GM10266 (cell line): ENCODE measurements around the gene PTGER1.

Source experiments
- DNase-seq: peaks from one replicate; pipeline ENCODE4 v3.0.0; 2012; ENCODE audit errors: extremely low spot score
- CTCF ChIP-seq: IDR thresholded peaks from 2 replicates; pipeline ENCODE4 v1.5.1; 2012; ENCODE audit warnings: mild to moderate bottlenecking, low read depth; ENCODE audit not compliant: control insufficient read depth, insufficient read depth; ENCODE audit errors: missing control alignments

Gene PTGER1

GRCh38 chr19:14435320-14436050 lies 39.7 kb downstream of the PTGER1 start:
- TF ChIP-seq CTCF = no peak
- no peak for DNase-seq

- DNase-seq = peak; percentile 54
- TF ChIP-seq CTCF = no peak
Measured at GRCh38 chr19:14434543-14435319, 40.4 kb downstream of the PTGER1 start.

GRCh38 chr19:14433554-14434501 lies 41.3 kb downstream of the PTGER1 start:
- DNase-seq = no peak

GRCh38 chr19:14432791-14433553 lies 42.2 kb downstream of the PTGER1 start, which contains the start of gene PKN1:
Gene PKN1, plus strand, starts transcription at chr19:14433306. Its CDS starts 216 bp downstream, at chr19:14433522.
- no peak for TF ChIP-seq CTCF
- peak; percentile 92 for DNase-seq

More at GRCh38 chr19:14433554-14434501, 41.3 kb downstream of the PTGER1 start:
- TF ChIP-seq CTCF = no peak

GRCh38 chr19:14430712-14431111 lies 44.4 kb downstream of the PTGER1 start:
- no peak for DNase-seq
- TF ChIP-seq CTCF = no peak

- TF ChIP-seq CTCF = no peak
- DNase-seq = no peak
Measured at GRCh38 chr19:14428882-14429416, 46.2 kb downstream of the PTGER1 start.
